HG02623 (cell line): ENCODE results near the gene ATP1A1.
A peak's percentile ranks its signal among the peaks of the same experiment; 100 is the strongest.

ENCODE experiments used
- ATAC-seq: cut with Tn5 transposase; IDR thresholded peaks from one replicate; pipeline ENCODE4 v1.9.1; 2021; ENCODE audit warnings: moderate library complexity; ENCODE audit not compliant: unreplicated experiment

Gene ATP1A1

DNA sequence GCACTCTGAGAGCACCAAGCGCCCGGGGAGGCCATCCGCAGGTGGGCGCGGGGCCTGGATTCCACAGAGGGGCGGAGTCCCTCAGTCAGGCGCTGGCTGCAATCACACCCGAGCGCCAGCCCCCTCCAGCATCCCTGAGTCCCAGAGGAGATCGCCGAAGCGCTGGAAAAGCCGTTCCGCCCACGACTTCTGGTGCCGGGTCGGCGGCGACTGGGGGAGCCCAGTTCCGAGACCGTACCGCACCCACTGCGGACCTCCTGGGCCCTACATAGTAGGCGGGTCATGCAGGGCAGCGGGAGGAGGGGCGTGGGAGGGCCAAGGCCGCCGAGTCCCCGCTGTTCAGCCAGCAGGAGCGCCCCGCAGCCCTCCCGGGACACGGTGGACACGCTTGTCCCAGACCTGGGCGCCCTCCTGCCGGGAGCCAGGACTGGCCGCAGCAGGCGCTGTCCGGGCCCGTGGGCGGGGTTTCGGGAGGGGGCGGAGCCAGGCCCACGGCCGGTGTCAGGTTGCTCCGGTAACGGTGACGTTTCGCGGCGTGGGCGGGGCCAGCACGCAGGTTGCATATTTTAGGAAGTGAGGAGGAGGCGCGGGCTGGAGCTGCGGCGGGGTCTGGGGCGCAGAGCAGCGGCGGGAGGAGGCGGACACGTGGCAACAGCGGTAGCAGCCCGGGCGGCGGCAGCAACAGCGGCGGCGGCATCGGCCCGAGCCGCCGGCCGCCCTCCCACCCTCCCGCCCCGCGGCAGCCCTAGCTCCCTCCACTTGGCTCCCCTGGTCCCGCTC lies at the start of gene ATP1A1:
Gene ATP1A1 (plus strand): TSS at position 594 of the 780 bp plus-strand sequence. CDS start 268 bp downstream, outside the sequence.
- peak; percentile 64 for ATAC-seq

- no peak for ATAC-seq
Measured at GRCh38 chr1:116323491-116323890, 49.6 kb upstream of the ATP1A1 start.

DNA sequence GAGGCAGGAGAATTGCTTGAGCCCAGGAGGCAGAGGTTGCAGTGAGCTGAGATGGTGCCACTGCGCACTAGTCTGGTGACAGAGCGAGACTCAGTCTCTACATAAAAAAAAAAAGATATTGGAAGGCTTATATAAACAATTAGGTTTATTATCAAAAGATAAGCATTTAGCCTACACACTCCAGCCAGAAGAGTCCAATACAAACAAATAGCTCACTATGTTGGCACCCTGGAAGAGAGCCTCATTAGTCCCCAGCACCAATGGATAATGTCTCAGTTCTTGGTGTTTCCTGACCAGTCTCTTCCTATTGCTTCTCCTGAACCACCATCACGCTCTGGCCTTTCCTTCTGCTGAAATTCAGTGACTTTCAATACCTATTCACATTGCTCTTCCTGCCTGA lies 48.6 kb upstream of the ATP1A1 start:
- ATAC-seq: no peak

GRCh38 chr1:116325104-116325503 lies 47.9 kb upstream of the ATP1A1 start:
- no peak for ATAC-seq

DNA sequence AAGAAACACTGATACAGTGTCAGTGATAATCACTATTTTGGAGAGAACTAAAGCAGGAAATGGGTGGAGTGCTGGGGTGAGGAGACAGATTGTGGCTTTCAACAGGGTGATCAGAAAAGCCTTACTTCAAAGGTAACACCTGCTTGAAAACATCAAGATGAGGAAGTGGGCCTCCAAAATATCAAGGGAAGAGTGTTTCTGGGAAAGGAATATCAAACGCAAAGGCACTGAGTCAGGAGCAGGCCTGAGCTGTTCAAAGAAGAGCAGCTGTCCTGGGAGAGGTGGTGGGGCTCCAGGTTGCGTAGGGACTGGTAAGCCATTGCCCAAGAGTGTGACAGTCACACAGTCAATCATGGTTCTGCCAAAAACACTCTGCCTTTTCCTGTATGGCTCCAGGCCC lies 47.1 kb upstream of the ATP1A1 start:
- ATAC-seq: no peak

DNA sequence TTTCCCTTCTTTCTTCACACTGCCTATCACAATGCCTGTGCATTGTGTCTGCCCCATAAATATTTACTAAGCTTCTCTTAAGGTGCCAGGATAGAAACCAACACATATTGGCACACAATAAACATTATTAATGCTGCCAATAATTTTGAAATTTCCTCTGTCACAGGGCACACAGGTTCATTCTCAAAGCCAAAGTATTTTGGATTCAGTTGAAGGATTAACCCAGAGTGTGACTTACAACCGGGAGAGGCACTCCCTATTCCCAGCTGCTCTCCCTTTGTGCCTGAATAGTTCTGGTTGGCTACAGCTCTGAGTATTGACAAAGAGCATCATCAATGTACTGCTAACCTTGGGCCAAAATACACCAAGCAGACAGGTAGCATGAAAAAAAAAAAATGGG lies 46.6 kb upstream of the ATP1A1 start:
- ATAC-seq: no peak

GRCh38 chr1:116328671-116329070 lies 44.4 kb upstream of the ATP1A1 start:
- ATAC-seq: no peak

GRCh38 chr1:116329524-116330341 lies 43.3 kb upstream of the ATP1A1 start:
- no peak for ATAC-seq

GRCh38 chr1:116330342-116330652 lies 42.7 kb upstream of the ATP1A1 start:
- no peak for ATAC-seq

DNA sequence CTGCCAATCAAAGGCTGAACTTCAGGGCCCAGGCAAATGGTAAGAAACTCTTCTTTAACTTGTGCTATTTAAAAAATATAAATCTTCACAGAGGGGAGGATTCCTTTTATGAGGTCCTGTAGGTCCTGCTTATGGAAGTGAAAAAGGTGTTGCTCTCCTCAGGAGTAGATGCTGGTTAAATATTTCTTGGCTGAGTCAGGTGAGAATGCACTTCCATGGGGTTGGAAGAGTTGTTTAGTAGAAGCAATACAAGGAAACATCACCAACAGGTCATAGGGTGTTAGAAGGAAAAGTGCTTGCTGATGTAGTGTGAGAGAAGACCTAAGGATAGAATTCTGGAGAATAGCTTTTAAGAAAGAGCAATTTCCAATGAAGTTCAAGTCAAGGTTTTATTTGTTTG lies 42.2 kb upstream of the ATP1A1 start:
- no peak for ATAC-seq

DNA sequence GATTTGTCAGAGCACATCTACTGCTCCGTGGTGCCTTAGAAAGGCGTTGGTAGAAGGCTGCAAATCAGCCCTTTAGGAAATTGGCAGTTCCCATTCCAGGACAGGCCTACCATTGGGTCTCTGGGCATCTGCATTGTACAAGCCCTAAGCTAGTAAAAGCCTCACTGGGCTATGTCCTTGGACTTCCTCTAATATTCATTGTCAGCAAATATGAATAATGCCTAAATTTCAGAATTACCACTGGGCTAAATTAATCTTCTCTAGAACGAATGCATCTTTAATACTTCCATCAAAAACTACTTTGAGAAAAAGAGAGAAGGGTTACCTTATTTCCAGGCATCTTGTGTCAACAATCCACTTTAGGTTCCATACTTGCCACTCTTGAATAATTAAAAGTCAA lies 41.5 kb upstream of the ATP1A1 start:
- no peak for ATAC-seq

- no peak for ATAC-seq
Measured at GRCh38 chr1:116332451-116332850, 40.6 kb upstream of the ATP1A1 start.

DNA sequence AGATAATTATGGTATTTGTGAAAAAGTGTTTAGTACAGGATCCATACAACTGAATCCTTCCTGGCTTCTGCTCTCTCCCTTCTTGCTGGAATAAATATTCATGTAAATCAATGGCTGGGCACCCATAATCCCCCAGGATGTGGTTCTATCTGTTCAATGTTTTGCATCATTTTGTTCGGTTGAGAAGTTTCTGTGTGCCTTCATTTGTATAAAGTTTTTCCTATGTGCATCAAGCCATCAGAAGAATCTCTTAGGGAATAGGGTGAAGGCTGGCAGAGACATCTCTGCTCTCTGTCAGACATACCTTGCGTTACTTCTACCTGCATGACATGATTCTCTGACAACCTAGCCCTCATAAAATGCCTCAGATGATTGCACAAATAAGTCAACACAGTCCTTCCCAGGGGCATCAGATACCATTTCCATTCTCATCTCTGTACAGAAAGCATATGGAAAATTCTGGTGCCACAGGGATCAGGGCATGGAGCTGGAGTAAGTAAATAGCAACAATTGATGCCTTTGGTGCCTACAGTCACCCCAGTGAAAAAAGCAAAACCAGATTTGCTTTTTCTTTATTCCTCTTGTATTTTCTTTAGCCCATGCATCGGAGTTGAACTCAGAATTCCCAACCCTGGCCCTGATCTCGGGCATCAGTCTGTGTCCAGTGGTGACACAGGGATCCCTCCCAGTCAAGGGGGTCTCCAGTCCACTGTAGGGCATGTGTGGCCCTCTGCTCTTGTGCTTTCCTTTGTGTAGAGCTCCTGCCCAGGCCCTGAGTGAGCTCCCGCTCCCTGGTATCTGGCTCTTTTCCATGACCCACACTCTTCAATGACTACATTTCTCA lies 39.7 kb upstream of the ATP1A1 start:
- ATAC-seq: no peak

DNA sequence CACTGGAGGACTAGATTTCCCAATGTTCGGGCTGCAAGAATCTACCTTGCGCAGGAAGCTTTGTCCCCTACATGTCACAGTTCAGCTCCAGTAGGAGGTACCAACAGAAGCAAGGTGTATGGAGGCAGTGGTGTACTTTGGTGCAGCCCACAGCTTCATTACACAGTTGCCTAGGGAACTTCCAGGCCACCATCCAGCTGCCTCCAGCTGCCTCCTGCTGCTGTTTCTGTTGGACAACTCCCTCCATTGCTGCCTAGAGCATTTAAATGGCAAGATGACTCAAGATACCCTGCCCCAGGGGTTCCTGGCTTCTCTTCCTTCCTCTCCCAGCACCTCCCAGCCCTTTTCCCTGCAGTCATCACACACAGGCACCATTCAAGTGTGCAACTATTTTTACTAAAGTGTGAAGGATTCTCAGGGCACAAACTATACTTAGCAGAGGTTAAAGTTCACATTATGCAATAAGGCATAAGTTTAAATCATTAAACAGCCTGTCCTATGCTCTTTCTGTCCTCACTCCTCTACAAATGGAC lies 39.0 kb upstream of the ATP1A1 start:
- ATAC-seq: no peak

GRCh38 chr1:116334868-116335635 lies 38.0 kb upstream of the ATP1A1 start:
- no peak for ATAC-seq

- ATAC-seq: no peak
Measured at GRCh38 chr1:116335850-116336624, 37.0 kb upstream of the ATP1A1 start.

DNA sequence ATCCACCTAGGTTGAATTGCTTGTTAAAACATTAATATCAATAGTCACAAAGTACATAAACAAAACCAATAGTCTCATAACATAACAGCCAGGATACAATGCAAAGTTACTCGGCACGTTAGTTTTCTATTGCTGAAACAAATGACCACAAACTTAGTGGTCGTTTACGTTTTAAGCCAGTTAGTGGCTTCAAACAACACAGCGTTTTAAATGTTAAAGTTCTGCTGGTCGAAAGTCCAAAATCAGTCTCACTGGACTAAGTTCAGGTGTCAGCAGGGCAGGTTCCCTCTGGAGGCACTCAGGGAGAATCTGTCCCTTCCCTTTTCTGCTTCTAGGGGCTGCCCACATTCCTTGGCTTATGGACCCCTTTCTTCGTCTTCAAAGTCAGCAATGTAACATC lies 35.6 kb upstream of the ATP1A1 start:
- ATAC-seq: no peak

- no peak for ATAC-seq
Measured at GRCh38 chr1:116338400-116338799, 34.6 kb upstream of the ATP1A1 start.

- ATAC-seq: no peak
Measured at GRCh38 chr1:116340506-116341231, 32.4 kb upstream of the ATP1A1 start.
